ENCODE data around the gene ZNF438.

DNA sequence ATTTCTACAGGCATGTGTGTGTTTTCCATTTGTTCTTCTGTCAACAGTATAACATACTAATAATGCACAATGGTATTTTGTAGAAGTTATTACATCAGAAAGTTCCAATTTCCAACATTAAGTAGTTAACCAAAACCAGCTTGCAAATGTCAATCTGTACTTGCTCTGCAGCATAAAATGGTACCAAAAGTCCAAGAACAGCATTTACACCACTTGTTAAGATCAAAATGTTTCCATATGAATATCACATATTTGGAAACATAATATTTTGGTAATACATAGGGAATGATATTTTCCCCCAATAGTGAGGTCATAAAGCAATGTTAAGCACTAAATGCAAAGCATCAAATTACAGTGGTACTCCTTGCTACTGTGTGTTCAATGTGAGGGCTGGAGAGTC is 162.1 kb downstream of the ZNF438 start:
- TF ChIP-seq, protein P1, sequence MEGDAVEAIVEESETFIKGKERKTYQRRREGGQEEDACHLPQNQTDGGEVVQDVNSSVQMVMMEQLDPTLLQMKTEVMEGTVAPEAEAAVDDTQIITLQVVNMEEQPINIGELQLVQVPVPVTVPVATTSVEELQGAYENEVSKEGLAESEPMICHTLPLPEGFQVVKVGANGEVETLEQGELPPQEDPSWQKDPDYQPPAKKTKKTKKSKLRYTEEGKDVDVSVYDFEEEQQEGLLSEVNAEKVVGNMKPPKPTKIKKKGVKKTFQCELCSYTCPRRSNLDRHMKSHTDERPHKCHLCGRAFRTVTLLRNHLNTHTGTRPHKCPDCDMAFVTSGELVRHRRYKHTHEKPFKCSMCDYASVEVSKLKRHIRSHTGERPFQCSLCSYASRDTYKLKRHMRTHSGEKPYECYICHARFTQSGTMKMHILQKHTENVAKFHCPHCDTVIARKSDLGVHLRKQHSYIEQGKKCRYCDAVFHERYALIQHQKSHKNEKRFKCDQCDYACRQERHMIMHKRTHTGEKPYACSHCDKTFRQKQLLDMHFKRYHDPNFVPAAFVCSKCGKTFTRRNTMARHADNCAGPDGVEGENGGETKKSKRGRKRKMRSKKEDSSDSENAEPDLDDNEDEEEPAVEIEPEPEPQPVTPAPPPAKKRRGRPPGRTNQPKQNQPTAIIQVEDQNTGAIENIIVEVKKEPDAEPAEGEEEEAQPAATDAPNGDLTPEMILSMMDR (IDR thresholded peaks at IDR 0.05; ENCODE audit: borderline replicate concordance, extremely low read depth, low read length, poor library complexity, severe bottlenecking) = no peak
- TF ChIP-seq EZH2 (IDR thresholded peaks at IDR 0.05; ENCODE audit: borderline replicate concordance, low read depth, low read length, severe bottlenecking) = no peak
